Urinary bladder (tissue), 4 donors: ENCODE results near the gene ALK. TPM values are rescaled to one million over a fixed set of nuclear protein-coding genes. Genes with fewer than 3 reads are reported as not detected.

Experiments used
- DNase-seq: peaks from one replicate; pipeline ENCODE4 v3.0.0-alpha.2; 2015; ENCODE audit errors: extremely low spot score
- H3K27ac ChIP-seq: one replicate; pipeline ENCODE4 v1.5.1; 2013; ENCODE audit warnings: low read depth, mild to moderate bottlenecking, moderate library complexity
- H3K36me3 ChIP-seq: one replicate; pipeline ENCODE4 v1.6.1; 2013; ENCODE audit warnings: mild to moderate bottlenecking, moderate library complexity; ENCODE audit not compliant: insufficient read depth
- H3K4me1 ChIP-seq: one replicate; pipeline ENCODE4 v1.6.1; 2013; ENCODE audit warnings: mild to moderate bottlenecking, moderate library complexity; ENCODE audit not compliant: insufficient read depth
- H3K4me3 ChIP-seq: one replicate; pipeline ENCODE4 v1.5.1; 2013; ENCODE audit warnings: low read depth, low read length
- WGBS: extraction: QIAGEN DNeasy Blood & Tissue Kit; methylation state at CpG from one replicate; pipeline ENCODE4 v1.1.7; 2013; 5-methylcytosine and 5-hydroxymethylcytosine counted together
- polyA plus RNA-seq: library from polyadenylated mRNA; stranded (reverse); fragments of 200-250 nt; gene quantifications from one replicate; pipeline ENCODE4 v1.2.3, GENCODE V29; 2013
- small RNA-seq: library from RNA; depleted of rRNA; stranded (forward); fragments of <200 nt; gene quantifications from one replicate; pipeline ENCODE3, GENCODE V24; 2014
- total RNA-seq: library from RNA; depleted of rRNA; stranded (reverse); fragments of >200 nt; gene quantifications from one replicate; pipeline ENCODE4 v1.2.3, GENCODE V29; 2014
- donor health status: healthy with polysubstance abuse.
- donor health status: healthy.

Gene ALK
- total and polyA plus RNA-seq, 2 donors, result 0.29 to 1.0 TPM

DNA sequence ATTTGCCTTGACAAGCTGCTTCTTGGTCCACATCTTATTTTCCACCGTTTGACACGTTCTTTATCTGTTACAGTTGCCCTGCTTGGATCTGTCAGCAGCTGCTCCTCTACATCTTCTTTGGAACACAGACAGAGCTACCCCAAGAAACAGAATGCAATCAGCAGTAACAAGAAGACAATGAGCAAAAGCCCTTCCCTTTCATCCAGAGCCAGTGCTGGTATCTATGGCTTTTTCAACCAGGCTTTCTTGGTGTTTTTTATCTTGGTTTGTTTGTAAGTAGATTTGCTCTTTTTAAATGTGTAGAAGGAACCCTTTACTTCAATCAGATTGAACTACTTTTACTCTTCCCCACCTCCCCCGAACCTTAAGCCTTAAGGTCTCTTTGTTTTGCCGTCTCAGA lies 764.3 kb downstream of the ALK start:
- no peaks in the 10 kb centered on the region for H3K36me3 ChIP-seq
- H3K4me1 ChIP-seq, result no peaks in the 10 kb centered on the region
- H3K27ac ChIP-seq, result no peak overlapping the region
- no peak overlapping the region for H3K4me3 ChIP-seq
- WGBS, result 63% methylated on average over 4 of the region's 4 CpGs
- DNase-seq, result no peak

- no peak for DNase-seq
Observed at GRCh38 chr2:29155578-29155977, 765.8 kb downstream of the ALK start.

GRCh38 chr2:29154610-29155009 lies 766.8 kb downstream of the ALK start:
- 97% methylated on average over 2 of the region's 2 CpGs for WGBS
- Histone ChIP-seq H3K4me3 (no peak overlapping the region), H3K36me3 (no peaks in the 10 kb centered on the region), H3K4me1 (no peaks in the 10 kb centered on the region), H3K27ac (no peak overlapping the region)
- DNase-seq, result no peak

More at GRCh38 chr2:29155578-29155977, 765.8 kb downstream of the ALK start:
- no peak overlapping the region for H3K27ac ChIP-seq
- H3K4me1 ChIP-seq, result no peaks in the 10 kb centered on the region
- no peaks in the 10 kb centered on the region for H3K36me3 ChIP-seq
- 37% methylated on average over 2 of the region's 2 CpGs for WGBS
- H3K4me3 ChIP-seq, result no peak overlapping the region

- peaks cover 4% of the 10 kb centered on the region for H3K36me3 ChIP-seq
Observed at GRCh38 chr2:29147963-29148362, 773.4 kb downstream of the ALK start.

DNA sequence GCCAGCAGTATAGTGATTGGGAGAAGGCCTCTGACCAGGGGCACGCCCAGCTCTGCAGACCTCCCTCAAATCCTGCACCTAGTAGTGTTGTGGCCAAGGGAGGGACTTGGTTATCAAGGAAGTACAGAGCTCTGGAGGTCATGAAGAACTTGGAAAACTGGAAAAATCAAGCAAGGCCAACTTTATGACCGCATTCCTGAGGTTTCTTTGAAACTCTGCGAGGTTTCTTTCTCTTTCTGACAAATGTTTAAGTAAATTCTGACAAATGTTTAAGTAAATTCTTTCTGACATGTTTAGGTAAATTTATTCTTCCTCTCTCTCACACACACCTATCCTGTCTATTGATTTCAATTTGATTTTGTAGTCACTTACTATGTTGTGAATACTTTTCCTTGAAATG lies 775.2 kb downstream of the ALK start:
- DNase-seq, result no peak
- Histone ChIP-seq H3K27ac (no peak overlapping the region), H3K4me1 (no peaks in the 10 kb centered on the region), H3K36me3 (peaks cover 4% of the 10 kb centered on the region), H3K4me3 (no peak overlapping the region)
- 89% methylated on average over 3 of the region's 3 CpGs for WGBS

More at GRCh38 chr2:29147963-29148362, 773.4 kb downstream of the ALK start:
- DNase-seq, result no peak
- 76% methylated on average over 3 of the region's 3 CpGs for WGBS
- H3K4me1 ChIP-seq, result no peaks in the 10 kb centered on the region
- no peak overlapping the region for H3K27ac ChIP-seq
- H3K4me3 ChIP-seq, result no peak overlapping the region

DNA sequence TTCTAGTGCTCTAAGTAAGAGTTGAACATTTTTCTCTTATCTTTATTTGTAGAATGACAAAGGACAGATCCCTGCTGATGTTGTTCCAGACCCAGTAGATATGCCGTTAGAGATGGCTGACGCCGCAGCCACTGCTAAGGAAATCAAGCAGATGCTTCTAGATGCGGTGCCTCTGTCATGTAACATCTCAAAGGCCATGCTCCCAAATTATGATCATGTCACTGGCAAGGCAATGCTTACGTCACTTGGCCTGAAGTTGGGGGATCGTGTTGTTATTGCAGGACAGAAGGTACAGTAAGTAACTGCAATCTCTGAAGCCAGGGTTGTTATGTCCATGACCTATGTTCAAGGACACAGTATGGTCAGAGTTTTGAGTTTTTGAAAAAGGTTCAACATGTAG lies 777.7 kb downstream of the ALK start:
- no peak for DNase-seq
- H3K27ac ChIP-seq, result no peak overlapping the region
- peaks cover 4% of the 10 kb centered on the region for H3K36me3 ChIP-seq
- H3K4me3 ChIP-seq, result no peak overlapping the region
- H3K4me1 ChIP-seq, result no peaks in the 10 kb centered on the region
- 54% methylated on average over 6 of the region's 6 CpGs for WGBS

Small RNAs within 50 kb of the gene (small RNA-seq; reads per million reads assigned to genes)
- gene RN7SL516P, result not detected

Other genes with a start within 250 kb of the ALK start
- 106 TPM for gene YPEL5, start 225.4 kb upstream of the ALK start, total RNA-seq
- 87.7 TPM for gene YPEL5, start 225.4 kb upstream of the ALK start, polyA plus RNA-seq